Astrocyte of the spinal cord (primary cell): ENCODE results near the gene ARFGEF3.

ENCODE experiments used
- DNase-seq: peaks from one replicate; pipeline ENCODE4 v3.0.0; 2011; ENCODE audit warnings: low read depth, low spot score
- H3K4me3 ChIP-seq: 2 replicates; pipeline ENCODE4 v1.5.1; 2011; ENCODE audit warnings: low read depth, mild to moderate bottlenecking, low read length, moderate library complexity
- CTCF ChIP-seq: IDR thresholded peaks from 2 replicates; pipeline ENCODE4 v1.5.1; 2012; ENCODE audit warnings: low read depth, mild to moderate bottlenecking, low read length, inconsistent platforms
- in situ Hi-C: cut with HindIII; loops from 2 replicates; pipeline ENCODE4 v1.10.0; 2017; ENCODE audit warnings: low sequenced_read_pairs

Gene ARFGEF3

DNA sequence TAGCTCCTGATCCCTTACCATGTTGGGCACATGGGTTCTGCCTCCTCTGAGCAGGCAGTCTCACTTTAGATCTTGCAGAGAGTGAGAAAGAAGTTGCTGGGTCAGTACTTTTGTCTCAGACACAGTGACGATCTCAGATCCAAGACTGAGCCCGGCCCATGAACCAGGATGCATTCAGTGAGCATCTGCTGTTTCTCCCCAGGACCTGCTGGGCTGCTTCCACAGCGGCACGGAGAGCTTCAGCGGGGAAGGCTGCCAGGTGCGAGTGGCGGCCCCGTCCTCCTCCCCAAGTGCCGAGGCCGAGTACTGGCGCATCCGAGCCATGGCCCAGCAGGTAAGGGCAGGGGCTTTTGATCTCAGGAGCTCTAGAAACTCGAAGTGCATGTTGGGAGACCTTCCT lies 162.1 kb downstream of the ARFGEF3 start:
- H3K4me3 ChIP-seq, result no peak overlapping the region
- no peak for DNase-seq
- in situ Hi-C loops, result no loop called here
- no peak for TF ChIP-seq CTCF

- in situ Hi-C loops, result no loop called here
- no peak for TF ChIP-seq CTCF
- peak; percentile 15 for DNase-seq
- no peak overlapping the region for H3K4me3 ChIP-seq
These were observed 166.5 kb downstream of the ARFGEF3 start for GRCh38 chr6:138328210-138328609.

DNA sequence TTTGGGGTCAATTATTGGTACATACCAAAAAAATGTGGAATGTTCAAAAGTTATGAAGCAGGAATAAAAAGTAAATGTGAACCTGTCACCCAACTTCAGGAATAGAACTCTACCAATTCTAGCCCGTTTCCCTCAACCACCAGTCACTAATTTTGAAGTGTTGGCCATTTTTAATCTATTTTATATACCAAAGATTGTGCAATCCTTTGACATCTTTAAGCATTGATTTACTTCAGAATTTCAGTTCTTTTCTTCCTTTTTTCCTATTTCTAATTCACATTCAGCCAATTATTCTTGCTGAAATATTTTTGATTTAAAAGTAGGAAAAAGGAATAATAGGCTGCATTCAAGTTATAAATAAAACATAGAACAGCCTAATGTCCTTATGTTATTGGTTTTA lies 169.0 kb downstream of the ARFGEF3 start:
- in situ Hi-C loops, result no loop called here
- TF ChIP-seq CTCF, result no peak
- no peak overlapping the region for H3K4me3 ChIP-seq
- DNase-seq, result no peak

- no peak for TF ChIP-seq CTCF
- no peak for DNase-seq
- in situ Hi-C loops, result no loop called here
- no peak overlapping the region for H3K4me3 ChIP-seq
These were observed 169.7 kb downstream of the ARFGEF3 start for GRCh38 chr6:138331444-138331843.

DNA sequence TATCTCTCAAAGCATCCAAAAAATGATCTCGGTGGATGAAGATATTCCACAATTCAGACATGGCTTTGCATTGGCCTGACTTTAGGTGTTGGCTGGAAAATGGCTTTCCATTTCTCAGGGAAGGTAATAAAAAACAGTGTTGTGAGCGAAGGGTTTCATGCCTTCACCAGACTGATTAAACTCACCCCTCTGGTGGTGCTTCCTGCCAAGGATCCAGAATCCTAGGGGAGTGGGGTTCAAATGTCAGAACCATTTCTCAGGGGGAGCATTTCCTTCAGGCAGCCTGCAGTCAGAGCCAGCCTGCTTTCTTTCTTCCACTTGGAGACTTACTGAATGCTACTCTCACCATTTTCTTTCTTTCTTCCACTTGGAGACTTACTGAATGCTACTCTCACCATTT lies 170.2 kb downstream of the ARFGEF3 start:
- TF ChIP-seq CTCF, result no peak
- no peak overlapping the region for H3K4me3 ChIP-seq
- in situ Hi-C loops, result no loop called here
- DNase-seq, result no peak

- no peak for TF ChIP-seq CTCF
- in situ Hi-C loops, result no loop called here
- no peak for DNase-seq
- H3K4me3 ChIP-seq, result no peak overlapping the region
These were observed 172.3 kb downstream of the ARFGEF3 start for GRCh38 chr6:138334000-138334399.

- in situ Hi-C loops, result no loop called here
- no peak for DNase-seq
These were observed 173.2 kb downstream of the ARFGEF3 start for GRCh38 chr6:138334963-138335362.

More at GRCh38 chr6:138334963-138335362, 173.2 kb downstream of the ARFGEF3 start:
- no peak overlapping the region for H3K4me3 ChIP-seq
- no peak for TF ChIP-seq CTCF
